Muscle of leg (tissue), 11 donors: ENCODE measurements around the gene METTL6. TPM values are rescaled to one million over a fixed set of nuclear protein-coding genes. Genes with fewer than 3 reads are reported as not detected.
"Not testable (repeated sequence)": the region's sequence is repeated elsewhere in the genome, so short reads cannot be mapped to it uniquely, and the experiment has no call there.

Experiments
- DNase-seq: peaks from one replicate; pipeline ENCODE4 v3.0.0; 2013
- H3K27ac ChIP-seq: one replicate; pipeline ENCODE4 v1.5.1; 2013; ENCODE audit warnings: mild to moderate bottlenecking, low read length, control low read depth
- H3K27me3 ChIP-seq: one replicate; pipeline ENCODE4 v1.6.1; 2013; ENCODE audit warnings: low read length; ENCODE audit not compliant: control insufficient read depth, insufficient read depth
- H3K36me3 ChIP-seq: one replicate; pipeline ENCODE4 v1.6.1; 2013; ENCODE audit warnings: low read length; ENCODE audit not compliant: control insufficient read depth, insufficient read depth
- H3K4me1 ChIP-seq: one replicate; pipeline ENCODE4 v1.6.1; 2013; ENCODE audit warnings: low read length; ENCODE audit not compliant: control insufficient read depth, insufficient read depth
- H3K4me3 ChIP-seq: one replicate; pipeline ENCODE4 v1.5.1; 2013; ENCODE audit warnings: low read length, control low read depth
- H3K9me3 ChIP-seq: replicated peaks from 2 replicates; pipeline ENCODE4 v1.6.1; 2013; ENCODE audit warnings: low read depth, low read length; ENCODE audit not compliant: control insufficient read depth
- WGBS: methylation state at CpG from one replicate; pipeline ENCODE4 v1.1.5; 2013; ENCODE audit warnings: missing lambda C conversion rate; ENCODE audit not compliant: insufficient coverage; 5-methylcytosine and 5-hydroxymethylcytosine counted together
- polyA plus RNA-seq, 8 donors: library from polyadenylated mRNA; unstranded; fragments of 120-200 nt; gene quantifications; one replicate each; pipeline versions ENCODE4 v1.2.1 to v1.2.3, GENCODE V29; 2013; ENCODE audit warnings: inconsistent platforms in 1 of 8, low replicate concordance in 1 of 8; ENCODE audit not compliant: insufficient read length in 8 of 8, insufficient read depth in 1 of 8
- total RNA-seq: library from RNA; stranded (reverse); fragments of 120-200 nt; gene quantifications from one replicate; pipeline ENCODE4 v1.2.4, GENCODE V29; 2013

The METTL6 gene
- total and polyA plus RNA-seq, 9 donors: 12.8 to 26.6 (median 14.6) TPM

DNA sequence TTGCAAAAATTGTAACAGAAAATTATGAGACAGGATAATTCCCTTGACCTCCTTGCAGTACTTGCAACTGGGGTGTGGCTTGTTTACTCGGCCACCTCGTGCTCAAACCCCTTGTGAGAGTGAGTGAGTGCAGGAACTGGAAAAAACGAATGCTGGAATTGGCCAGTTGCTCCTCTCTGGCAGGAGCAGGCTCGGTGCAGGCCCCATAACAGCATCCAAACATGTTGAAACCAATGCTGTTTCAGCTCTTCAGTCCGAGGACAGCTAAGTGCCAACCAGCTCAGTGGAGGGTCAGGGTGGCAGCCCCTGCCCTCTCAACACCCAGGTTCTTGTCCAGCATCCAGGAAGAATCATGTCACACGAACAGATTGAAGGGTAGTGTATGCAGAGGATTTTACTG is 36.9 kb downstream of the METTL6 start:
- H3K9me3 ChIP-seq: peaks cover 10% of the 10 kb centered on the region
- no peak overlapping the region for H3K4me3 ChIP-seq
- H3K4me1 ChIP-seq: no peaks in the 10 kb centered on the region
- no peaks in the 10 kb centered on the region for H3K36me3 ChIP-seq
- 81% methylated on average over 4 of the region's 6 CpGs for WGBS
- no peak overlapping the region for H3K27ac ChIP-seq
- H3K27me3 ChIP-seq: no peaks in the 10 kb centered on the region
- DNase-seq: no peak

DNA sequence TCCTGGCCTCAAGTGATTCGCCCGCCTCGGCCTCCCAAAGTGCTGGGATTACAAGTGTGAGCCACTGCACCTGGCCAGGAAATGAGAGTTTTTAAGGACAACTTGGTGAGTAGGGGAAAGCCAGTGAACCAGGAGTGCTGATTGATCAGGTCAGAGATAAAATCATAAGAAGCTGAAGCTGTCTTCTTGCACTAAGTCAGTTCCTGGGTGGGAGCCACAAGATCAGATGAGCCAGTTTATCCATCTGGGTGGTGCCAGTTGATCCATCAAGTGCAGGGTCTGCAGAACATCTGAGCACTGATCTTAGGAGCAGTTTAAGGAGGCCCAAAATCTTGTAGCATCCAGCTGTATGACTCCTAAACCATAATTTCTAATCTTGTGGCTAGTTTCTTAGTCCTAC is 39.0 kb downstream of the METTL6 start:
- H3K4me3 ChIP-seq, DNase-seq, H3K36me3 ChIP-seq, H3K4me1 ChIP-seq, H3K27ac ChIP-seq, H3K27me3 ChIP-seq: not testable (repeated sequence)
- H3K9me3 ChIP-seq: peaks cover 10% of the 10 kb centered on the region
- WGBS: 88% methylated on average over 3 of the region's 3 CpGs

DNA sequence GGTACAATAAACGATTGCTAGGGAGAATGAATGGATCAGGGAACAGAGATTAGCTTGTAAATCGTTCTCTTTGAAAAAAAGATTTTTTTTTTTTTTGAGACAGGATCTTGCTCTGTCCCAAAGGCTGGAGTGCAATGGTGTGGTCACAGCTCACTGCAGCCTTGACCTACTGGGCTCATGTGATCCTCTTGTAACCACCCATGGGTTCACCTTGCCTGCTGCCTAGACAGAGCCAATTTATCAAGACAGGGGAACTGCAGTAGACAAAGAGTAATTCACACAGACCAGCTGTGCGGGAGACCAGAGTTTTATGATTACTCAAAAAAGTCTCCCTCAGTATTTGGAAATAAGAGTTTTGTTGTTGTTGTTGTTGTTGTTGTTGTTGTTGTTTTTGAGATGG is 39.6 kb downstream of the METTL6 start:
- WGBS: no CpG with 5 or more reads among the region's 3 CpGs
- H3K4me1 ChIP-seq: no peaks in the 10 kb centered on the region
- DNase-seq: no peak
- H3K4me3 ChIP-seq: no peak overlapping the region
- no peak overlapping the region for H3K27ac ChIP-seq
- H3K27me3 ChIP-seq: no peaks in the 10 kb centered on the region
- no peaks in the 10 kb centered on the region for H3K36me3 ChIP-seq
- peaks cover 10% of the 10 kb centered on the region for H3K9me3 ChIP-seq

DNA sequence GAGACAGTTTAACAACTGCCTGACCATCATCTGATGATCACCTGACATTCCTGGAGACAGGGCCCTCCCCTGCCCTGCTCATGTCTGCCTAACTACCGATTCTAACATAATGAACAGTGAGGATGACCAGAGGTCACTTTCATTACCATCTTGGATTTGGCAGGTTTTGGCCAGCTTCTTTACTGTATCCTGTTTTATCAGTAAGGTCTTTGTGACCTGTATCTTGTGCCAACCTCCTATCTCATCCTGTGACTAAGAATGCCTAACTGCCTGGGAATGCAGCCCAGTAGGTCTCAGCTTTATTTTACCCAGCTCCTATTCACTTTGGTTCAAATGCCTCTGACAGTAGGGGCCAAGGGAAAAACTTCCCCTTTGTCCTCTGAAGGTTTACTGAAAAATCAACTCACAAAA is 40.2 kb downstream of the METTL6 start:
- Histone ChIP-seq H3K27me3 (no peaks in the 10 kb centered on the region), H3K9me3 (peaks cover 10% of the 10 kb centered on the region), H3K36me3 (no peaks in the 10 kb centered on the region), H3K4me3 (no peak overlapping the region), H3K27ac (no peak overlapping the region), H3K4me1 (no peaks in the 10 kb centered on the region)
- WGBS: 71% methylated on average over 1 of the region's 1 CpG
- DNase-seq: no peak

DNA sequence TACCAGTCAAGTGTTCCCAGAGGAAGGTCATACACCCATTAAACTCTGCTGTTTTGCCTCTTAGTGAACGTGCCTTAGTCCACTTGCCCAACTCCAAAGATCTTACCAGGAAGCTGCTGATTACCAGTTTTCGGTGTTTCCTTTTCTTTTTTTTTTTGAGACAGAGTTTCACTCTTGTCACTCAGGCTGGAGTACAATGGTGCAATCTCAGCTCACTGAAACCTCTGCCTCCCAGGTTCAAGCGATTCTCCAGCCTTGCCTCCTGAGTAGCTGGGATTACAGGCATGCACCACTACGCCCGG is 40.7 kb downstream of the METTL6 start:
- DNase-seq, H3K36me3 ChIP-seq, H3K4me3 ChIP-seq, H3K27ac ChIP-seq, H3K27me3 ChIP-seq, H3K4me1 ChIP-seq: not testable (repeated sequence)
- H3K9me3 ChIP-seq: peaks cover 10% of the 10 kb centered on the region
- 69% methylated on average over 2 of the region's 5 CpGs for WGBS

DNA sequence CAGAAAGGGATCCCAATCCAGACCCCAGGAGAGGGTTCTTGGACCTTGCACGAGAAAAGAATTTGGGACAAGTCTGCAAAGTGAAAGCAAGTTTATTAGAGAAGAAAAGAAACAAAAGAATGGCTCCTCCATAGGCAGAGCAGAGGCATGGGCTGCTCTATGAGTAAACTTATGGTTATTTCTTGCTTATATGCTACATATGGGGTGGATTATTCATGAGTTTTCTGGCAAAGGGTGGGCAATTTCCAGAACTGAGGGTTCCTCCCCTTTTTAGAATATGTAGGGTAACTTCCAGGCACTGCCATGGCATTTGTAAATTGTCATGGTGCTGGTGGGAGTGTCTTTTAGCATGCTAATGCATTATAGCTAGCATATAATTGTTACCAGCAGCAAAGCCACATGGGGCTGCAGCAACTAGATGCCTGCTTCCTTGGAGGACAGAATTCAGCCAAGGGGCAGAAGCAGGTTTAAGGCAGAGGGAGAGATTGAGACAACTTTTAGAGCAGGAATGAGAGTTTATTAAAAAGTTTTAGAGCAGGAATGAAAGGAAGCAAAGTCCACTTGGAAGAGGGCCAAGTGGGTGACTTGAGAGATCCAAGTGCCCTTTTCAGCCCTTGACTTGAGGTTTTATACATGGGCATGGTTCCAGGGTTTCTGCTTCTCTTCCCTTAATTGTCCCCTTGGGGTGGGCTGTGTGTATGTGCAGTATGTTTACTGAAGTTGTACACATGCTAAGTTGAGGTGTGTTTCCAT is 41.3 kb downstream of the METTL6 start:
- DNase-seq: no peak
- H3K9me3 ChIP-seq: peaks cover 8% of the 10 kb centered on the region
- H3K27ac ChIP-seq: no peak overlapping the region
- H3K4me3 ChIP-seq: no peak overlapping the region
- 50% methylated on average over 1 of the region's 1 CpG for WGBS
- H3K36me3 ChIP-seq: no peaks in the 10 kb centered on the region
- no peaks in the 10 kb centered on the region for H3K4me1 ChIP-seq
- H3K27me3 ChIP-seq: no peaks in the 10 kb centered on the region

DNA sequence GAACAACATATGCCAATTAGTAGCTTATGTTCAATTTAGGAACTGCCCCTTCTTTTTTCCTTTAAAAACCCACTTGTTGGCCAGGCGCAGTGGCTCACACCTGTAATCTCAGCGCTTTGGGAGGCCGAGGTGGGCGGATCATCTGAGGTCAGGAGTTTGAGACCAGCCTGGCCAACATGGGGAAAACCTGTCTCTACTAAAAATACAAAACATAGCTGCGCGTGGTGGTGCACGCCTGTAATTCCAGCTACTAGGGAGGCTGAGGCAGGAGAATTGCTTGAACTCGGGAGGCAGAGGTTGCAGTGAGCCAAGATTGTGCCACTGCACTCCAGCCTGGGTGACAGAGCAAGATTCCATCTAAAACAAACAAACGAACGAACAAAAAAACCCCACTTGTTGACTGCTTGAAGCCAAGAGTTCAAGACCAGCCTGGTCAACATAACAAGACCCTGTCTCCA is 42.1 kb downstream of the METTL6 start:
- WGBS: 100% methylated on average over 2 of the region's 10 CpGs
- not testable (repeated sequence) for H3K4me3 ChIP-seq, H3K27ac ChIP-seq, DNase-seq, H3K27me3 ChIP-seq, H3K4me1 ChIP-seq, H3K9me3 ChIP-seq, H3K36me3 ChIP-seq

DNA sequence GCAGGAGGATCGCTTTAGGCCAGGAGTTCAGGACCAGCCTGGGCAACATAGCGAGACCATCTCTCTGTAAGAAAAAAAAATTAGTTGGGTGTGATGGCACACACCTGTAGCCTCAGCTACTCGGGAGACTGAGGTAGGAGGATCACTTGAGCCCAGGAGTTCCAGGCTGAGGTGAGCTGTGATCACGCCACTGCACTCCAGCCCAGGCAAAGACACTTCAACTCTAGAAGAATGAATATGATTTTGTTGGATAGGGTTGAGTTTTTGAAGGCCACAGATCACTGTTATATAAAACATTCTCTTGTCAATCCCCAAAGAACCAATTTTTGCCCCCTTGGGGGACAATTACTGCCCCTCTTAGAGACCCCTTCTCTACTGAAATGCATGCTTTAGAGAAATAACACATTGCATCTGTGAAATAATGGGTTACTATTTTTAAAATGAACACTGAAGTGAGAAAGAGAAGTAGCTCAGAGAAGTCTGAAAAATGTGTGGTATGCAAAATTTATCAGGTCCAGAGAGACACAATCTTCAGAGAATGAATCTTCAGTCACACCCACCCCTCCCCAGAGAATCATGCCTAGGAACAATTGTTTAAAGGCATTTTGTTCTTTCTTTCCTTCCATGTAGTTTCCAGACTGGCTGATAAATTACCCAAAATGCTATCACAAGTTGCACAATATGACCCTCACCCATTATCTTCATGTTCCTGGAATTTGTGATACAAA is 42.7 kb downstream of the METTL6 start:
- Histone ChIP-seq H3K36me3 (no peaks in the 10 kb centered on the region), H3K4me3 (no peak overlapping the region), H3K27me3 (no peaks in the 10 kb centered on the region), H3K9me3 (peaks cover 8% of the 10 kb centered on the region), H3K4me1 (no peaks in the 10 kb centered on the region), H3K27ac (no peak overlapping the region)
- 100% methylated on average over 2 of the region's 4 CpGs for WGBS
- DNase-seq: no peak

DNA sequence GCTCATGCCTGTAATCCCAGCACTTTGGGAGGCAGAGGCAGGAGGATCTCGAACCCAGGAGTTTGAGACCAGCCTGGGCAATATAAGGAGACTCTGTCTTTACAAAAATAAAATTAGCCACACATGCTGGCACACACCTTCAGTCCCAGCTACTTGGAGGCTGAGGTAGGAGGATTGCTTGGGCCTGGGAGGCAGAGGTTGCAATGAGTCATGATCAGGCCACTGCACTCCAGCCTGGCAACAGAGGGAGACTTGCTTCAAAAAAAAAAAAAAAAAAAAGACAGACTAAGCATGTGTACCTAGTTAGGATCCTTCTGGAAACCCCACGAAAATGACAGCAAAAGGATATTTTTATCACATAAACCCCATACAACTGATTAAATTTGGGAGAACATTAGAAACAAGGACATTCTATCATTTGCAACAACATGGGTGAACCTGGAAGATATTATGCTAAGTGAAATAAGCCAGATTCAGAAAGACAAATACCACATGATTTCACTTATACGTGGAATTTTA is 44.9 kb downstream of the METTL6 start:
- H3K4me1 ChIP-seq: peaks cover 2% of the 10 kb centered on the region
- DNase-seq: no peak
- WGBS: no CpG with 5 or more reads among the region's 3 CpGs
- no peak overlapping the region for H3K4me3 ChIP-seq
- H3K9me3 ChIP-seq: peaks cover 8% of the 10 kb centered on the region
- H3K36me3 ChIP-seq: no peaks in the 10 kb centered on the region
- no peak overlapping the region for H3K27ac ChIP-seq
- no peaks in the 10 kb centered on the region for H3K27me3 ChIP-seq

DNA sequence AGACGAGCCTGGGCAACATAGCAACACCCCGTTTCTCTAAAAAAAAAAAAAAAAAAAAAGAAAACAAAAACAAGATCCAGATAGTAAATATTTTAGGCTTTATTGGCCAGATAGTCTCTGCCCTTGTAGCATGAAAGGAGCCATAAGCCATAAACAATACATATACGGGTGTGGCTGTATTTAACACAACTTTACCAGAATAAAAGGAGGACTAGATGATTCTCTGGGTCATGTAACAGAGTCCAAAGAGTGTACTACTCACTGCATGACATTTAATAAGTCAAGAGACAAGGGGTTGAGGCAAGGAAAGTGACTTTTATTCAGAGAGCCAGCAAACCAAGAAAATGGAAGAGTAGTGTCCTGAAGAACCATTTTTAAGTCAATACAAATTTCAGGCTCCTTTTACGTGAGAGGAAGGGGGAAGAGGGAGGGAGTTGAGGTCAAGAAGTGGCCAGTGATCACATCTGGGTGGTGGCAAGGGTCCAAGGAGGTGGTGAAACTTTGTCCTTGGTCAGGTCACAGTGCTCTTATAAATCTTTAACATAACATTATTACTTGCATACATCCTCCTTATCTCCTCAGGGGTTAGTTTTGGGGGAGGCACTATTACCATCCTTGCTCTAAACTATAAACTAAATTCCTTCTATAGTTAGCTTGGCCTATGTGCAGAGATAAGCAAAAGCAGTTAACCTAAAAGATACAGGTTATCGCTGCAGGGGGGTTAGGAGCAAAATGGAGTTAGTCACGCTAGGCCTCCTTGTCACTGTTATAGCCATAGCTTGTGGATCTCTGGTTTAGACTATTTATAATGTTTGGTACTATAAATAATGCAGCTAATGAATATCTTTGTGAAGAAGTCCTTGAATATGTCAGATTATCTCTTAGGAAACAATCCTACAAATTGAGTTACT is 46.1 kb downstream of the METTL6 start:
- 100% methylated on average over 2 of the region's 6 CpGs for WGBS

More for the DNA sequence above, 46.1 kb downstream of the METTL6 start:
- H3K27me3 ChIP-seq: no peaks in the 10 kb centered on the region
- H3K4me1 ChIP-seq: peaks cover 2% of the 10 kb centered on the region
- peaks cover 2% of the 10 kb centered on the region for H3K9me3 ChIP-seq
- H3K27ac ChIP-seq: no peak overlapping the region
- H3K36me3 ChIP-seq: no peaks in the 10 kb centered on the region
- no peak overlapping the region for H3K4me3 ChIP-seq
- no peak for DNase-seq
